Subcutaneous abdominal adipose tissue (tissue), 5 donors: ENCODE results near the gene APEH.

Experiments
- H3K27ac ChIP-seq: one replicate; pipeline ENCODE4 v1.7.0; 2013; ENCODE audit warnings: low read depth, mild to moderate bottlenecking, inconsistent platforms, low read length, moderate library complexity
- H3K27me3 ChIP-seq, 5 donors: one replicate each; pipeline ENCODE4 v1.7.0; 2013; ENCODE audit warnings: low read length in 5 of 5, inconsistent platforms in 1 of 5; ENCODE audit not compliant: control insufficient read depth in 5 of 5, insufficient read depth in 4 of 5
- H3K36me3 ChIP-seq, 5 donors: one replicate each; pipeline ENCODE4 v1.7.0; 2013; ENCODE audit warnings: low read length in 5 of 5; ENCODE audit not compliant: control insufficient read depth in 5 of 5, insufficient read depth in 5 of 5
- H3K4me1 ChIP-seq, 5 donors: one replicate each; pipeline ENCODE4 v1.7.0; 2013; ENCODE audit warnings: low read length in 5 of 5, mild to moderate bottlenecking in 3 of 5, moderate library complexity in 1 of 5; ENCODE audit not compliant: control insufficient read depth in 5 of 5, insufficient read depth in 5 of 5
- H3K4me3 ChIP-seq, 5 donors: one replicate each; pipeline ENCODE4 v1.7.0; 2013; ENCODE audit warnings: low read length in 5 of 5, low read depth in 1 of 5
- H3K9ac ChIP-seq, 5 donors: one replicate each; pipeline ENCODE4 v1.7.0; 2013; ENCODE audit warnings: low read length in 5 of 5, mild to moderate bottlenecking in 4 of 5, moderate library complexity in 3 of 5
- H3K9me3 ChIP-seq, 5 donors: one replicate each; pipeline ENCODE4 v1.7.0; 2013; ENCODE audit warnings: low read length in 5 of 5; ENCODE audit not compliant: control insufficient read depth in 5 of 5
- donor health status: healthy.
- donor health status: healthy.
- donor health status: healthy.
- donor health status: healthy.
- donor health status: healthy.

Gene APEH

GRCh38 chr3:49715611-49716121 lies 41.5 kb downstream of the APEH start:
- Histone ChIP-seq H3K27ac (no peak overlapping the region), H3K4me3 (no peak overlapping the region), H3K27me3 (peaks cover 0 to 2% (median 0%) of the 10 kb centered on the region in 5 donors), H3K9ac (no peak overlapping the region), H3K4me1 (peaks cover 0 to 28% (median 19%) of the 10 kb centered on the region in 5 donors), H3K36me3 (peaks cover 0 to 56% (median 31%) of the 10 kb centered on the region in 5 donors), H3K9me3 (no peaks in the 10 kb centered on the region)

GRCh38 chr3:49716169-49716568 lies 42.0 kb downstream of the APEH start:
- H3K4me1 ChIP-seq, result peaks cover 0 to 28% (median 19%) of the 10 kb centered on the region in 5 donors
- H3K9ac ChIP-seq, result no peak overlapping the region
- H3K36me3 ChIP-seq, result peaks cover 0 to 59% (median 32%) of the 10 kb centered on the region in 5 donors
- H3K9me3 ChIP-seq, result no peaks in the 10 kb centered on the region
- H3K4me3 ChIP-seq, result no peak overlapping the region
- H3K27me3 ChIP-seq, result peaks cover 0 to 2% (median 0%) of the 10 kb centered on the region in 5 donors
- H3K27ac ChIP-seq, result no peak overlapping the region

- Histone ChIP-seq H3K4me3 (no peak overlapping the region), H3K27ac (no peak overlapping the region), H3K9ac (no peak overlapping the region), H3K4me1 (peaks cover 0 to 28% (median 19%) of the 10 kb centered on the region in 5 donors), H3K9me3 (no peaks in the 10 kb centered on the region), H3K36me3 (peaks cover 0 to 59% (median 34%) of the 10 kb centered on the region in 5 donors), H3K27me3 (peaks cover 0 to 2% (median 0%) of the 10 kb centered on the region in 5 donors)
Measured at GRCh38 chr3:49716691-49717210, 42.6 kb downstream of the APEH start.

- Histone ChIP-seq H3K9me3 (no peaks in the 10 kb centered on the region), H3K36me3 (peaks cover 0 to 58% (median 37%) of the 10 kb centered on the region in 5 donors), H3K27ac (no peak overlapping the region), H3K4me1 (peaks cover 0 to 30% (median 20%) of the 10 kb centered on the region in 5 donors), H3K4me3 (no peak overlapping the region), H3K27me3 (peaks cover 0 to 2% (median 0%) of the 10 kb centered on the region in 5 donors), H3K9ac (no peak overlapping the region)
Measured at GRCh38 chr3:49717211-49717958, 43.2 kb downstream of the APEH start.

- Histone ChIP-seq H3K36me3 (peaks cover 0 to 51% (median 36%) of the 10 kb centered on the region in 5 donors), H3K4me3 (peak overlapping the region in 2 of 5 donors; percentile 85 to 87), H3K9me3 (no peaks in the 10 kb centered on the region), H3K27ac (no peak overlapping the region), H3K9ac (no peak overlapping the region), H3K4me1 (peaks cover 7 to 39% (median 28%) of the 10 kb centered on the region in 5 donors), H3K27me3 (peaks cover 0 to 2% (median 0%) of the 10 kb centered on the region in 5 donors)
Measured at GRCh38 chr3:49717959-49718857, 44.1 kb downstream of the APEH start.

GRCh38 chr3:49718858-49719213 lies 44.7 kb downstream of the APEH start:
- Histone ChIP-seq H3K4me1 (peaks cover 8 to 43% (median 32%) of the 10 kb centered on the region in 5 donors), H3K9me3 (no peaks in the 10 kb centered on the region), H3K27me3 (peaks cover 0 to 2% (median 0%) of the 10 kb centered on the region in 5 donors), H3K4me3 (peak overlapping the region in 4 of 5 donors; percentile 65 to 87 (median 85)), H3K27ac (no peak overlapping the region), H3K9ac (peak overlapping the region in 3 of 5 donors; percentile 56 to 72 (median 67)), H3K36me3 (peaks cover 0 to 47% (median 36%) of the 10 kb centered on the region in 5 donors)

GRCh38 chr3:49719214-49719884 lies 45.2 kb downstream of the APEH start, which contains the start of gene AMIGO3:
Gene AMIGO3 (minus strand): TSS chr3:49719684. CDS start chr3:49719465, 219 bp downstream.
- peak within 1 kb of the TSS in 3 of 5 donors; percentile 56 to 72 (median 67) for H3K9ac ChIP-seq
- peaks cover 0 to 42% (median 36%) of the 10 kb centered on the region in 5 donors for H3K36me3 ChIP-seq
- H3K9me3 ChIP-seq, result no peaks in the 10 kb centered on the region

GRCh38 chr3:49720855-49721595 lies 46.9 kb downstream of the APEH start:
- Histone ChIP-seq H3K27me3 (peaks cover 0 to 2% (median 0%) of the 10 kb centered on the region in 5 donors), H3K27ac (no peak overlapping the region), H3K9ac (peak overlapping the region in 1 of 5 donors; percentile 14), H3K4me3 (no peak overlapping the region), H3K36me3 (peaks cover 0 to 35% (median 31%) of the 10 kb centered on the region in 5 donors), H3K4me1 (peaks cover 8 to 52% (median 41%) of the 10 kb centered on the region in 5 donors), H3K9me3 (no peaks in the 10 kb centered on the region)

More at GRCh38 chr3:49719214-49719884, 45.2 kb downstream of the APEH start, which contains the start of gene AMIGO3:
- Histone ChIP-seq H3K4me1 (peaks cover 8 to 46% (median 34%) of the 10 kb centered on the region in 5 donors), H3K27ac (no peak within 1 kb of the TSS), H3K4me3 (peak within 1 kb of the TSS; percentile 38 to 87 (median 85)), H3K27me3 (peaks cover 0 to 2% (median 0%) of the 10 kb centered on the region in 5 donors)
